ENCODE results near the gene NEAT1. TPM values are rescaled to one million over a fixed set of nuclear protein-coding genes. Genes with fewer than 3 reads are reported as not detected.

NEAT1 gene
- total RNA-seq, 4 donors from 2014 or later = 537 to 773 (median 608) TPM

- no peak for TF ChIP-seq CTCF (IDR thresholded peaks at IDR 0.05; ENCODE audit: low read depth)
These were observed 65.9 kb downstream of the NEAT1 start for GRCh38 chr11:65488273-65489034.

- no peak for TF ChIP-seq CTCF (IDR thresholded peaks at IDR 0.05; ENCODE audit: low read depth)
These were observed 66.6 kb downstream of the NEAT1 start for GRCh38 chr11:65489035-65489705.

GRCh38 chr11:65489706-65490320, 67.2 kb downstream of the NEAT1 start:
- TF ChIP-seq CTCF (IDR thresholded peaks at IDR 0.05; ENCODE audit: low read depth) = no peak

GRCh38 chr11:65491163-65491465, 68.5 kb downstream of the NEAT1 start:
- no peak for TF ChIP-seq CTCF (IDR thresholded peaks at IDR 0.05; ENCODE audit: low read depth)

- TF ChIP-seq CTCF (IDR thresholded peaks at IDR 0.05; ENCODE audit: low read depth) = no peak
These were observed 69.2 kb downstream of the NEAT1 start for GRCh38 chr11:65491614-65492386.

- no peak for TF ChIP-seq CTCF (IDR thresholded peaks at IDR 0.05; ENCODE audit: low read depth)
These were observed 69.7 kb downstream of the NEAT1 start for GRCh38 chr11:65492387-65492636.
